HG03280 (cell line): ENCODE results near the gene ARHGEF2.

ENCODE experiments used
- ATAC-seq: cut with Tn5 transposase; IDR thresholded peaks from one replicate; pipeline ENCODE4 v1.9.1; 2021; ENCODE audit warnings: mild to moderate bottlenecking, moderate library complexity; ENCODE audit not compliant: unreplicated experiment

The ARHGEF2 gene

DNA sequence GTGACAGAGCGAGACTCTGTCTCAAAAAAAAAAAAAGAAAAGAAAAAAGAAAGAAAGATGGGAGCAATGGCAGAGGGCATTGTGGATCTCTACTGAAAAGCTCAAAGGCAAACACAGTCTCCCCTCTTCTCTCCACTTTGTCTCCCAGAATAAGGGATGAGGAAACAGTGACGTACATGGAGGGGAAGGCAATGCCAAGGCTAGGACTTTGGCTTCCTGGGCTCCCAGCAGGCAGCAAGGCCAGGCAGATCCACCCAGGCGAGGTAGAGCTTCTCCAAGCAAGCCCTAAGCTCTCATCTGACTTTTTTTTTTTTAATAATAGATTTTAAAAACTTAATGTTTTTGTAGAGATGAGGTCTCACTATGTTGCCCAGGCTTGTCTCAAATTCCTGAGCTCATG is 4.6 kb downstream of the ARHGEF2 start:
- no peak for ATAC-seq

DNA sequence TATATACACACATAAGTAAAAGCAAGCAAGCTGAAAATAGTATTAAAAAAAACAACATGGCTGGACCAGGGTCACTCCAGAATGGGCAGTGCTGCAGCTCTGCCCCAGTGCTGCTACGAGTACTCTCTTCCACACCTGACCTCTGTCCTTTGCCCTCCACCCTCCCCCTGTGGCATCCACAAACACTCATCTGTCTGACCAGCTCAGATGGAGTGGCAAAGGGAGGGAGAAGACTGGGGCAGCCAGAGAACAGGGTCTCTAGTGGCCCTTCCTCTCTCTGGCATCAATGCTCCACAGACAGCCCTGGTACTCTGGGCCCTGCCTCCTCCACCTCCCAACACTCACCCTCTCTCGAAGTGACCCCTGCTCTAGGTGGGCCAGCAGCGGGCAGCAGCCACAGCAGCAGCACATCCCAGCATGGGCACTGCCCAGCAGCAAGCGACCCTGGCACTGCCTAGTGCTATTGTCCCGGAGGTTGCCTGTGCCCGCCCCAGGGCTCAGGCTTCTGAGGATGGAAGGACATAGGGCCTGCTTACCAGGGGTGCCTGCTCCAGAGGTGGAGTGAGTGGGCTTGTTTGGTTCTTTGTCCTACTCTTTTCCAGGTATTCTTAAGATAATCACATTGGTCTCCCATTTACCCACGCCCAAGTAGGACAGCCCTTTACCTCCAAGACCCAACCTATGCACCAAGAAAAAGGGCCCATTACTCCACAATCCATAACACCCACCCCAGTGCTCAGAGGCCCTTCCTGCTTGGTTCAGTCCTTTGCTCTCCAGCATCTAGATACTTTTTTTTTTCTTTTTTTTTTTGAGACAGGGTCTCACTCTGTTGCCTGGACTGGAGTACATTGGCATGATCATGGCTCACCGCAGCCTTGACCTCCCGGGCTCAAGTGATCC is 6.2 kb downstream of the ARHGEF2 start:
- ATAC-seq: no peak

DNA sequence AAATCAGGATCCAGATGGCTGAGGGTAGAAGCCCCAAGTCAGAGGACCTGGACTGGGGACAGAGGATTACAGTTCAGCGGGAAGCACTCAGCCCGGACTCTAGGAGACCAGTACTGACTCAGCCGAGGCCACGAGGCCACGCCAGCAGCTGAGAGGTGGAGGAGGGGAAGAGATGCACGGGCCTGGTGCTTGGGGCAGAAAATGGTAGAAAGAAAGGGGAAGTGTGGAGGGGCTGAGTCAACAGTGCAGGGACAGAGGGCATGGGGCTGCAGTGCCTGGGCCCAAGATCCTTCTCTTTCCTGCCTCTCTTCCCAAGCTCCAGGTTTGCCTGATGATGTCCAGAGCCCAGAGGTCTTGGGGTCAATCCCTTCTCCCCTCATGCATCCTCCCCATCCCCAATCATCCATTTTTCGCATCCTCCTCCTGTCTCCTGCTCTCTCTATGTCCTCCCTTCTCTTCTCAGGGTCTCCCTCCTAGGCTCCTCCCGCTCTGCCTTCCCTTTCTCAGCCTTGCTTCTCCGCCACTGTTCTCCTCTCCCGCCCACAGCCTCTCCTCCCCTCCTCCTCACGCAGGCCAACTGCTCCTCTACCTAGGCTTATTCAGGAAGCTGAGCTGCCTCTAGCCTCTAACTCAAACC is 7.7 kb downstream of the ARHGEF2 start:
- ATAC-seq: peak; percentile 54

DNA sequence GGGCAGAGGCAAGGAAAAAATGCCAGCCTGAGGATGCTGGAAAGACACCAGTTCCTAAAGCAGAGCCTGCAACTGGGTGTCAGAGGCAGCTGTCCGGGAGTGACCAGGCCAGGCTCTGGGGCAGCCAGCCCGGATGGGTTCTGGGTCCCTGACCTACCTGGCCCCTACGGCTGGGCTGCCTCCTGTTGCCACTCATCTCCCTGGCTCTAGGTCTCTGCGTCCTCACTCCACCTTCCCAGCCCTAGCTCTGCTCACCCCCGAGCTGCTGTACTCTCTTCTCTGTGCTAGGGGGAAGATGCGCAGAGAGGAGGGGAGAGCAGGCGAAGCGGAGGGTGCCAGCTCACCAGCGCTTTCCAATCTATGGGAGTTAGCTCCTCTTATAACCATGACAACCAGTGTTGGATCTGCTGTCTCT is 9.0 kb downstream of the ARHGEF2 start:
- ATAC-seq: no peak

DNA sequence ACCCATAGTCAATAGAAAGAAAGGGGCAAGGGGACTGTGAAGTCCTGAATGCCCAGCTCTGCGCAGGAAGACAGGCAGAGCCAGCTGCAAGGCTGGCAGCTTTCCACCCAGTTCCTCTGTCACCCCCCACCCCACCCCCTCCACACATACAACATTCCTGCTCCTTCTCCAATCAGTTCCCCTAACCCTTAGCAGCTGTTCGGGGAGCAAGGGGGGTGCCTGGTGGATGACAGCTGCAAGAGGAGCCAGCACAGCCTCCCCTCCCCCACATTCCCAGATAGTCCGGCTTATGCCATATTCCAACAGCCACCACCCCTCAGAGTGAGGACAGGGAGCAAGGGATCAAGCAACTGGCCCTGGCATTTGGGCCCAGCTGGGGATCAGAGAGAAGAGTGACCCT is 9.7 kb downstream of the ARHGEF2 start:
- ATAC-seq: no peak

DNA sequence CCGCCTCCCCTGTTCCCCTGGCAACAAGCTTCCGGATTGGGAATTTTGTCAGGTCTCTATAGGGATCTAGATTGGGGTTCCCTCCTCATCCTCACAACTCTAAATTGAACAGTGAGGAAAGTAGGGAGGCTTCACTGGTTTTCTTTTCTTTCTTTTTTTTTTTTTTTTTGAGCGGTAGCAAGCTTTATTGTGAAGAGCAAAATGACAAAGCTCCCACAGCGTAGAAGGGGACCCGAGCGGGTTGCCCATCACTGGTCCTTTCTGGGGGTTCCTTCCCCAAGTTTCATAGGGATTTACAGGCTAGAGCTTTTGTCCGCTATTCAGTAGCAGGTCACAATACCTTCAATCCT is 10.3 kb downstream of the ARHGEF2 start:
- no peak for ATAC-seq

DNA sequence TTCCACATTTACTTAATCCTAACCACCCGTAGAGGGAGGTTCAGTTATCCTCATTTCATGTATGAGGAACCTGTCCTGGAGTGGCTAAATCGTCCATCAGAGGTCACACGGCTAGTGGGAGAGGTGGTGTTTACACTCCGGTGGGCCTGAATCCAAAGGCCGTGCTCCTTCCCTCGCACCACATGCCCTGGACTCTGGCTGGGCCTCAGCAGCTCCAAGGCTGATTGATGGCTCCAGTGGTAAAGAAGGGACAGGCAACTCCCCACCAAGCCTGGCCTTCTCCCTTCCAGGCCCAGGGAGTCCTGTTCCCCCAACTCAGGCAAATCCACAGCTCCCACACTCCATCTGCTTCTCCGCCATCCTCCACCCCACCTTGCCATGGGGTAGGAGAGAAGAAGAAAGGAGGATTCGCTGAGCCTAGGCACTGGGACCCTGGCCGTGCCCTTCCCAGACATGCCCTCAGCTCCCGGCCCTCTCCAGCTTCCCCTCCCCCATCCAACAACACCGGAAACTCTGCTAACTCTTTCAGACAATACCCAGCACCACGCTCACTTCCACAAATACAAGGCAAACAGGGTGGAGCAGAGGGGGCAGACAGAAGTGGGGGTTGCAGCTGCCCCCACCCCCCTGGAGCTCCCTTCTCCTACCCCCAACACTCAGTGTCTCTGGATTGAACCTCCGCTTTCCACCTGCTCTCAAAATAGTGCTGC is 10.9 kb downstream of the ARHGEF2 start:
- no peak for ATAC-seq

DNA sequence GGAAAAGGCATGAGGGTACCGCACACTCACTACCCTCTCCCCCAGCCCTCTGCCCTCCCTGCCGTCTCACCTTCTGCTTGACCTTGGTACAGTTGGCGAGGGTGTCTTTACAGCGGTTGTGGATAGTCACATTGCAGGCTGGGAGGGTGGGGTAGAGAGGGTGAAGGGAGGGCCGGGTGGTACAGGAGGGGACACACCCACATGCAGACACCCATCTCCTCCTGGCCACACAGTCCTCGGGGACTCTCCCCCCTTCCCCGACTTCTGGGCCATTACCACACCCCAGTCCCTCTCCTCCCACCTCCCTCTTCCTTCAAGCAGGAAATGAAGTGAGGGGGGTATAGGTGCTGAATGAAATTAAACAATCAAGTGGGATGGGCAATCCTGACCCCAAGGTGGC is 11.6 kb downstream of the ARHGEF2 start:
- ATAC-seq: no peak

DNA sequence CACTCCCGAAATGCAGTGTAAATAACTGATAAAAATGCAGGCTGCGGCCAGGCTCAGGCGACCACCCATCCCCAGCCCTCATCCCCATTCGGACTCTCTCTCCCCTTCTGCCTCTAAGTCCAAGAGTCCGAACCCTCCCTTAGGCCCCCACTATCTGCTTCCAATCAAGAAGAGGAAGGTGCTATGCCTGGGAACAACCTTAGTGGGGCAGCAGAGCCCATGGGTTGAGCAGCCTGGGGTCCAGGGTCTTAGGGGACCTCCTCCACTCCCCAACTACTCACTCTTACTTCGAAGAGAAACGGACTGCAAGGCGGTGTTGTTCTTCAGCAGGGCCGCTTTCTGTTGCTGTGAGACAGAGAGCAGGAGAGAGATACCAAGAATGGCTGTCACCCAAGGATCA is 12.2 kb downstream of the ARHGEF2 start:
- ATAC-seq: no peak

DNA sequence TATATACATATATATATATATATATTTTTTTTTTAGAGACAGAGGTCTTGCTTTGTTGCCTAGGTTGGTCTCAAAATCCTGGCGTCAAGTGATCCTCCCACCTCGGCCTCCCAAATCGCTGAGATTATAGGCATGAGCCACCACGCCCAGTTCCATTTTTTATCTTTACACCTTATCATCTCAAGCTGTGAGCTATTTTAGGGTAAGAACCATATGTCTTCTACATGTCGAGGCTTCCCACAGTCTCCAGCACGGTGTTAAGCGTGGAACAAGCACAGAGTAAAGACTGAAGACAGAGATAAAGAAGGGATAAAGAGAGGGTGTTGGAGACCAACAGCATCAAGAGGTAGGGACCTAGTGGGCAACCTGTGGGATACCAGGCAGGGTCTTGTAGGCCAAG is 14.2 kb downstream of the ARHGEF2 start:
- no peak for ATAC-seq

DNA sequence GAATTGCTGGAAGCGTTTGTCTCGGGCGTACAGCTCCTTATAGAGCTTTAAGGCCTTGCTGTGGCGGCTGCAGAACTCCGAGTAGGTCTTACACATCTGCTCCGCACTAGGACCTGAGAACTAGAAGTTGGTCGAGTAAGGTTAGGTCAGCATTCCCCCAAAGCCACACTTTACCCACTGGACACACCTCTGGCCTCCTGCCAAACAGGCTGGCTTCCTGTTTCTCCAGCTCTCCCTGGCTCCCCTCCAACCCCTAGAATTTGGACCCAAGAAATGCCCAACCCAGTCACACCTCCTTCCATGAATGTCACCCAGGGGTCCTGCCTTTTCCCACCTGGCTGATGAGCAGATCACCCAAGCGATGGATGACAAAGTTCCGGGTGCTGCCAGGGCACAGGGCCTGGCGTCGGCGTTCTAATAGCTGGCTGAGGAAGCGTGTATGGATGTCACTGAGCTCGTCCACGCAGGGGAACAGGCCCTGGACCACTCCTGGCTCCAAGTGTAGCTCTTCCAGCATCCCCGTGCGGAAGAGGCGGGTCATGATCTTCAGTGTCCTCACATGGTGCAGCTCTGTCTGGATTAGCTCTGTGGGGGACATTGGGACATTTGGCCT is 15.6 kb downstream of the ARHGEF2 start:
- no peak for ATAC-seq

DNA sequence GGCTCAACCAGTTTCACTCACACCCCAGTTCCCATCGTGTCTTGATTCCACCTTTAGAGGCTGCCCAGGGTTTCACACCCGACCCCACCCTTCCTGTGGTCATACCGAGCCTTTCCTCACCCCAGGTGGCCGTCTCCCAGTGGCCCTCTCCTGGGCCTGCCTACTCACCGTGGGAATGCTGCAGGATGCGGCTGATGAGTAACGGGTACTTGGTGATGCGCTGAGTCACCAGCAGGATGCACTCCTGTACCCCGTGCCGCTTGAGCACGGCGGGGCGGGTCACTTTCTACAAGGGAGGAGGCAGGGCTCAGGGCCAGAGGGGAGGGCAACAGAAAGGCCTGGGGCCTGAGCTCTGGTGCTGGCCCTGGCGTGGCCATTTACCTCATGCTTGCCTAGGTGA is 16.4 kb downstream of the ARHGEF2 start:
- no peak for ATAC-seq

DNA sequence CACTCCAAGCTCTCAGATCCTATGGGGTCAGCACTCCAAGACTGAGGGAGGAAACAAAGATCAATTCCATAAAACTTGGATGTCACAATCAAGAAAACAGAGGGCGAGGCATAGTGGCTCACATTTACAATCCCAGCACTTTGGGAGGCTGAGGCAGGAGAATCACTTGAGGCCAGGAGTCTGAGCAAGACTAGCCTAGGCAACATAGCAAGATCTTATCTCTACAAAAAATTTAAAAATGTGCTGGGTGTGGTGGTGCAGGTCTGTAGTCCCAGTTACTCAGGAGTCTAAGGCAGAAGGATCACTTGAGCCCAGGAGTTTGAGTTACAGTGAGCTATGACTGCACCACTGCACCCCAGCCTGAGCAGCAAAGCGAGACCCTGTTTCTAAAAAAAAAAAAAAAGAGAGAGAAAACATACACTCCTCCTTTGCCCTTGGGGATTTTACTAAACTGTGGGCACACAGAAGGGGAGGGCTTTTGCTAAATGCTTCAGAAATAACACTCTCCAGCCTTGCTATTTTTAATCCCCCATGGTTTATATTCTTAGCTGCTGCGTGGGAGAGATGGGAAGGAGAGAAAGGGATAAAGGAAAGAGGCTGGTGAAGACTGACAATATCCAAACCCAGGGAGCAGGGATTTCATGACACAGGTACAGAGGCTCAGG is 18.1 kb downstream of the ARHGEF2 start:
- no peak for ATAC-seq

DNA sequence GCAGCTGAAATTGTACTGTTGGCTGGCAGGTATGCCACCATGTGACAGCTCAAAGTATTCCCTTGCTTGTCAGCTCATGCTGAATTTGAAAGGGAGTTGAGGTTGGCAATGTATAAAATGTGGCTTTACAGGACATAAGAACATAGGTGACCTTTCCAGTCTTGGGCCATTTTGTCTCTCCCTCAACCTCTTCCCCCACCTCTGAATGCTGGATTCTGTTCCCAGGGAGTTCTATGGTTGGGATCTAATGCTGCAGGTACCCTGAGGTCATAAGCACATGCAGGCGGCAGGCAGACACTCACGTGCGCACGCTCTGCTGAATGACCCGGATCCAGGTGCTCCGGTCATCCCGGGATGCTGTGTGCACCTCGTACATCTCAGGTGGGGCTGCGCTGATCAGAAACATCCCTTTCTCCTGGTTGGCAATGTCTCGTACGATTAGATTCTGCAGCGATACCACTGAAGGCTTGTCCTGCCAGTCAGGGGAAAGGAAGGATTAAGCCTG is 20.9 kb downstream of the ARHGEF2 start:
- no peak for ATAC-seq

DNA sequence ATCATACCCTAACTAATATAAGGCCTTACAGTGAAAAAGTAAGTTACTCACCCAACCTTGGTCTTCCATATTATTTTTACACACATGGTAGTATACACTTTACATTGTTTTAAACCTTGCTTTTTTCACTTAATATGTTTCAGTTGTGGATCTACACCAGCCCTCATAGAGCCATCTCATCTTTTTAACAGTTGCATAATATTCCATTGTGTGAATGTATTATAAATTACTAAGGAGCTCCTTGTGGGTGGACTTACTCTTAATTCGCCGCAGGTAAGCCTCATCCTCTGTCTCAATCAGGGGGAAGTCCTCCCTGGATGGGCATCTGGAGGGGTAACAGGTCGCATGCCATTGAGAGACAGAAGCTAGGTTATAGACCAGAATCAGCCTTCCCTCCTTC is 23.7 kb downstream of the ARHGEF2 start:
- no peak for ATAC-seq

DNA sequence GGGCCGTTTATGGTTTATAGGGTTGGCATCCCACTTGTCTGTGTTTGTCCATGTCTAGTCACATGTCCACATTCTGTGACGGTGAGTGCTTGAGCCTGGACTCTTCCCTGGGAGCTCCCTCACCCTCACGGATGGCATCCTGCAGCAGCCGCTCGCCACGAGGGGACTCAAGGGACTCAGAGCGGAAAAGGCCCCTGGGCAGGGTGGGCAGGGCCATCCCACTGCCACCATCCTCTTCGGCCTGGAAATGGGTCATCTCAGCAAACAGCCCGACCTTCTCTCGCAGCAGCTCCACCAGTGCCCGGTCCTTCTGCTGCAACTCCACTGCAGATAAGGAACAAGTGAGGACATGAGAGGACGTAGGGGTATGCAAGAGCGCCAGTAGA is 25.8 kb downstream of the ARHGEF2 start:
- ATAC-seq: no peak

DNA sequence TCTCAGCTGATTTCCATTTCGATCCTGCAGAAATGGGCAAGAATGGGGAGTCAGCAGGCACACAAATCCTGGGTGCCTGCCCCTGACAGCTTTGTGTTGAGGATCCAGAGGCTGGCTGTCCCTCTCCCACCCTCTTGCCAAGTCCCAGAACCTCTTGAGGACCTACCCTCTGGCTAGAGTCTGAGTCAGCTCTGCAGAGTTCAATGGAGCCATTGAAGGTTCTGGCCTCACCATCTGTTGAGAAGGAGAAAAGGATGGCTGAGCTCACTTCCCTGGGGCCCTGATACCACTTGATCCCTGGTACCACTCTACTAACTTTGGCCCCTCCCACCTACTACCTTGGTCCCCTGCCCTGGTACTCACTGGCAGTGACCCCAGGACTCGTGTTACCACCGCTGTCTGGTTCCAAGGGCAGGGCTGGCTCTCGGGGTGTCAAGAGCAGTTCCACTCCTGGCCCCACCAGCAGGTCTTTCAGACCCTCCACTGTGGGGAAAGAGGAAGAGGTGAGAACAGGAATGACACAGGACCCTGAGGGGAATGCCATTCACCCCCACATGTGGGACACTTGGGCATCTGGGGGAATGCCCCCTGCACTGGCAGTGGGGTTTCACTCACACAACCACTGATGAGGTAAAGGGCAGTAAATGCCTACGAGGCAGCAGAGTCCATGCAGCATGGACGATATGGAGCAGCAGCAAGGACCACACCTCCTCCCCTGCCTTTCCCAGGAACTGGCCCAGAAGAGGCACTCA is 26.4 kb downstream of the ARHGEF2 start:
- no peak for ATAC-seq

DNA sequence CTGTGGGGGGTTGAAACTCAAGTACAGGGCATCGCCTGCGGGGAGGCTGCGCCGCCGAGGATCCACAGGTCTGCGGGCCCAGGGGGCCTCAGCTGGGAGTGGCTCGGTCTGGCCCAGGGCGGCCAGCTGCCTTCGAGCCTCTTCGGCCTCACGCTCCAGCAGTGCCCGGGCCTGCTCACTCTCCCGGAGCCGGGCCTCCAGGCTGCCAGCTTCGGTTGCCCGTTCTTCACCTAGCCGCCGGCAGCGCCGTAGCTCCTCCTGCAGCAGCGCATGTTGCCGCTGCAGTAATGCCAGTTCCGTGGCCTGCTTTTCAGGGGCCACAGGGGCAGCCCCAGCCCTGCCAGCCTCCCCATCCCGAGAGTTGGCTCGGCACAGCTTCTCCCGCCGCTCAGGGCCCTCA is 27.5 kb downstream of the ARHGEF2 start:
- no peak for ATAC-seq

DNA sequence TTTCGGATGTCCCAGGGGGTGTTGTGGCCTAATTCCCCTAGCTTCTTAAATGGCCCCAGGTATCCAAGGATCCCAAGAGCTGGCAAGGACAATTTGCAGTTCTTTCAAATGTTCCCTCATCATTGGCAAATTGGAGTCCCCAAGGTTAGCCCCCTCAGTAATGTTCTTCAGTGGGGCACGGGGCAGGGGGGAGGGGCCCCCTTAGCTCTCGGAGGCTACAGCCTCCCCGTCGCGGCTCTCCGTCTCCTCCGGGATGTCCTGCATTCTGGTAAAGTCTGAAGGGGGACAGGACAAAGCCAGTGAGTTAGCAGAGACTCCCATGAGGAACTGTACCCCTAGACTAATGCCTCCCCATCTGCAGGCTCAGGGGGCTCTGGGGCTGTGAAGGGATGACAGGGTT is 30.6 kb downstream of the ARHGEF2 start:
- no peak for ATAC-seq

DNA sequence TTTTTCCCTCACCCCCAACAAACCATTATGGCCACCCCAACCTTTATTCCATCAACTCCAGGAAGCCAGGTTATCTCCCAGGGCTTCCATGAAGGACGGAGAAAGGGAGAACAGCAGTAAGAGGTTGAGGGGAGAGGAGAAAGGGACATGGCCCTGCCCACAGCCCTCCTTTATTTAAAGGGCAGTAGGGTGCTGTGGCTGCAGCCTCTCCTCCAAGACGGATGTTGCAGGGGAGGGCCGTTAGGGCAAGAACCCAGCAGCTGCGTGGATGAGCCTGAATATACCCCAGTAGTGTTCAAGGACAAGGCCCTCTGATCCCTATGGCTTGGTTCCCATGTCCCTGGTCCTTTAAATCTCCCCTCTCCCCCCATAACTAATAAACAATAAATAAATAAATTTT is 31.1 kb downstream of the ARHGEF2 start:
- no peak for ATAC-seq
